H9 (cell line): ENCODE data around the gene ZFR2. TPM values are rescaled to one million over a fixed set of nuclear protein-coding genes. Genes with fewer than 3 reads are reported as not detected.

Experiments
- DNase-seq: peaks from one replicate; pipeline ENCODE4 v3.0.0-alpha.2; 2017
- H2AFZ ChIP-seq: one replicate; pipeline ENCODE4 v1.6.1; 2013; ENCODE audit warnings: mild to moderate bottlenecking, low read length, control low read depth, moderate library complexity
- H2AK5ac ChIP-seq: 2 replicates; pipeline ENCODE4 v1.6.1; 2013; ENCODE audit warnings: low read length, control low read depth, mixed read lengths; ENCODE audit not compliant: insufficient read length
- H2BK120ac ChIP-seq: one replicate; pipeline ENCODE4 v1.6.1; 2013; ENCODE audit warnings: low read depth, mild to moderate bottlenecking, low read length, control low read depth, inconsistent platforms; ENCODE audit not compliant: poor library complexity, severe bottlenecking
- H2BK12ac ChIP-seq: 2 replicates; pipeline ENCODE4 v1.6.1; 2013; ENCODE audit warnings: low read length, control low read depth, mixed read lengths, low read depth; ENCODE audit not compliant: insufficient read length
- H2BK15ac ChIP-seq: 2 replicates; pipeline ENCODE4 v1.6.1; 2013; ENCODE audit warnings: low read depth, low read length, control low read depth
- H2BK20ac ChIP-seq: one replicate; pipeline ENCODE4 v1.6.1; 2013; ENCODE audit warnings: low read depth, mild to moderate bottlenecking, low read length, control low read depth, inconsistent platforms; ENCODE audit not compliant: poor library complexity, severe bottlenecking
- H2BK5ac ChIP-seq: 2 replicates; pipeline ENCODE4 v1.6.1; 2013; ENCODE audit warnings: low read length, control low read depth, mixed read lengths; ENCODE audit not compliant: insufficient read length
- H3K14ac ChIP-seq: 2 replicates; pipeline ENCODE4 v1.6.1; 2013; ENCODE audit warnings: low read length, control low read depth; ENCODE audit not compliant: insufficient read depth
- H3K18ac ChIP-seq: 2 replicates; pipeline ENCODE4 v1.6.1; 2013; ENCODE audit warnings: low read depth, mild to moderate bottlenecking, mixed read lengths, low read length, control low read depth; ENCODE audit not compliant: insufficient read length
- H3K23ac ChIP-seq: 2 replicates; pipeline ENCODE4 v1.6.1; 2013; ENCODE audit warnings: low read length, control low read depth, mixed read lengths, low read depth; ENCODE audit not compliant: insufficient read length
- H3K23me2 ChIP-seq: 2 replicates; pipeline ENCODE4 v1.6.1; 2013; ENCODE audit warnings: low read depth, mild to moderate bottlenecking, mixed read lengths, low read length, control low read depth; ENCODE audit not compliant: insufficient read length, poor library complexity, severe bottlenecking
- H3K27ac ChIP-seq: 2 replicates; pipeline ENCODE4 v1.5.1; 2013; ENCODE audit warnings: low read length, control low read depth, mixed read lengths, low read depth; ENCODE audit not compliant: insufficient read length
- H3K27me3 ChIP-seq: 2 replicates; pipeline ENCODE4 v1.6.1; 2013; ENCODE audit warnings: low read length, control low read depth, inconsistent platforms; ENCODE audit not compliant: insufficient read depth
- H3K4ac ChIP-seq: 2 replicates; pipeline ENCODE4 v1.6.1; 2013; ENCODE audit warnings: low read depth, mild to moderate bottlenecking, control low read depth, inconsistent platforms, low read length, moderate library complexity
- H3K4me1 ChIP-seq: 2 replicates; pipeline ENCODE4 v1.6.1; 2013; ENCODE audit warnings: low read length, control low read depth, inconsistent platforms; ENCODE audit not compliant: insufficient read depth
- H3K4me2 ChIP-seq: 2 replicates; pipeline ENCODE4 v1.6.1; 2013; ENCODE audit warnings: low read length, control low read depth, mixed read lengths; ENCODE audit not compliant: insufficient read length, insufficient read depth
- H3K56ac ChIP-seq: 2 replicates; pipeline ENCODE4 v1.6.1; 2013; ENCODE audit warnings: low read depth, mild to moderate bottlenecking, mixed read lengths, low read length, control low read depth; ENCODE audit not compliant: insufficient read length
- H3K79me1 ChIP-seq: 2 replicates; pipeline ENCODE4 v1.6.1; 2013; ENCODE audit warnings: low read depth, mild to moderate bottlenecking, moderate library complexity, low read length, control low read depth, inconsistent platforms; ENCODE audit not compliant: insufficient read depth, poor library complexity, severe bottlenecking
- H3K79me2 ChIP-seq: 2 replicates; pipeline ENCODE4 v1.6.1; 2013; ENCODE audit warnings: low read length, control low read depth, inconsistent platforms; ENCODE audit not compliant: insufficient read depth
- H3K9ac ChIP-seq: 2 replicates; pipeline ENCODE4 v1.6.1; 2013; ENCODE audit warnings: low read length, control low read depth, mixed read lengths; ENCODE audit not compliant: insufficient read length; ENCODE audit errors: extremely low read depth
- H3K9me3 ChIP-seq: one replicate; pipeline ENCODE4 v1.6.1; 2013; ENCODE audit warnings: low read depth, low read length, inconsistent platforms; ENCODE audit not compliant: control insufficient read depth
- H3T11ph ChIP-seq: one replicate; pipeline ENCODE4 v1.6.1; 2013; ENCODE audit warnings: mild to moderate bottlenecking, low read length, control low read depth, inconsistent platforms
- H4K20me1 ChIP-seq: one replicate; pipeline ENCODE4 v1.6.1; 2013; ENCODE audit not compliant: control insufficient read depth, insufficient read length, insufficient read depth
- H4K5ac ChIP-seq: 2 replicates; pipeline ENCODE4 v1.6.1; 2013; ENCODE audit warnings: low read depth, mild to moderate bottlenecking, mixed read lengths, low read length, control low read depth; ENCODE audit not compliant: insufficient read length
- H4K8ac ChIP-seq: replicated peaks from 2 replicates; pipeline ENCODE4 v1.6.1; 2013; ENCODE audit warnings: low read length, control low read depth, mixed read lengths, low read depth; ENCODE audit not compliant: insufficient read length
- H4K91ac ChIP-seq: 2 replicates; pipeline ENCODE4 v1.6.1; 2013; ENCODE audit warnings: low read depth, mild to moderate bottlenecking, moderate library complexity, mixed read lengths, low read length, control low read depth; ENCODE audit not compliant: insufficient read length
- H3K27ac Mint-ChIP-seq, 3 experiments: 2 replicates in 2 of 3; 3 replicates in 1 of 3; pipeline ENCODE4 v1.8.0; 2020 to 2021; ENCODE audit warnings: mixed read lengths in 3 of 3, mild to moderate bottlenecking in 1 of 3, moderate library complexity in 1 of 3
- H3K27me3 Mint-ChIP-seq: 2 replicates; pipeline ENCODE4 v1.8.0; 2021; ENCODE audit warnings: low read depth, mild to moderate bottlenecking, moderate library complexity, mixed read lengths
- H3K36me3 Mint-ChIP-seq, 3 experiments: 2 replicates in 2 of 3; 3 replicates in 1 of 3; pipeline ENCODE4 v1.8.0; 2020 to 2021; ENCODE audit warnings: low read depth in 3 of 3, mixed read lengths in 3 of 3; ENCODE audit not compliant: insufficient read depth in 1 of 3
- H3K4me1 Mint-ChIP-seq, 2 experiments: 2 replicates each; pipeline ENCODE4 v1.8.0; 2020; ENCODE audit warnings: mixed read lengths in 2 of 2
- H3K4me3 Mint-ChIP-seq, 2 experiments: 2 replicates in 1 of 2; 3 replicates in 1 of 2; pipeline ENCODE4 v1.8.0; 2020 to 2021; ENCODE audit warnings: mild to moderate bottlenecking in 2 of 2, mixed read lengths in 2 of 2, moderate library complexity in 1 of 2
- H3K9me3 Mint-ChIP-seq, 2 experiments: 2 replicates in 1 of 2; 3 replicates in 1 of 2; pipeline ENCODE4 v1.8.0; 2020; ENCODE audit warnings: mild to moderate bottlenecking in 2 of 2, mixed read lengths in 2 of 2, moderate library complexity in 1 of 2
- CTCF ChIP-seq: fragments of 200-600 bp; sonication (generic); conservative IDR thresholded peaks from 3 replicates; pipeline ENCODE4 v1.8.0; 2021; ENCODE audit warnings: antibody characterized with exemption, mild to moderate bottlenecking
- WGBS: extraction: QIAGEN DNeasy Blood & Tissue Kit; methylation state at CpG from one replicate; pipeline ENCODE4 v1.1.7; 2013; ENCODE audit warnings: missing lambda C conversion rate, low lambda C conversion rate, mixed read lengths; ENCODE audit not compliant: insufficient read length; ENCODE audit errors: extremely low coverage; 5-methylcytosine and 5-hydroxymethylcytosine counted together
- total RNA-seq: library from RNA; stranded (reverse); gene quantifications from 2 replicates; pipeline ENCODE4 v1.2.1, GENCODE V29; 2021

ZFR2 gene
- total RNA-seq, 1 experiment from 2014 or later = 18.3 TPM

GRCh38 chr19:3782903-3783302, 85.9 kb downstream of the ZFR2 start:
- H3K23me2 ChIP-seq = no peaks in the 10 kb centered on the region
- peaks cover 51% of the 10 kb centered on the region for H3K27me3 Mint-ChIP-seq

More at GRCh38 chr19:3782903-3783302, 85.9 kb downstream of the ZFR2 start:
- H3K4me3 Mint-ChIP-seq = no peak overlapping the region
- WGBS = no CpG with 5 or more reads among the region's 13 CpGs
- Histone ChIP-seq H4K5ac (no peak overlapping the region), H4K20me1 (no peaks in the 10 kb centered on the region), H3K4ac (no peak overlapping the region), H3K79me2 (no peaks in the 10 kb centered on the region), H3K9me3 (peaks cover 19% of the 10 kb centered on the region), H4K8ac (no peak overlapping the region), H2BK20ac (no peak overlapping the region), H3K56ac (no peak overlapping the region), H2AFZ (no peak overlapping the region), H4K91ac (no peak overlapping the region), H3K27ac (no peak overlapping the region), H2AK5ac (no peak overlapping the region), H3K27me3 (peaks cover 2% of the 10 kb centered on the region; the same call in 1 of the 2 replicates), H3K18ac (no peak overlapping the region), H2BK15ac (no peak overlapping the region), H2BK12ac (no peak overlapping the region), H3K79me1 (no peaks in the 10 kb centered on the region), H2BK120ac (no peak overlapping the region), H3K23ac (no peak overlapping the region), H3K4me2 (no peak overlapping the region), H3K4me1 (no peaks in the 10 kb centered on the region), H3T11ph (no peak overlapping the region), H2BK5ac (no peak overlapping the region), H3K9ac (no peak overlapping the region), H3K14ac (no peak overlapping the region)
- H3K27ac Mint-ChIP-seq = no peak overlapping the region
- peaks cover 21 to 24% (median 21%) of the 10 kb centered on the region in 3 experiments for H3K36me3 Mint-ChIP-seq
- peaks cover 2 to 5% of the 10 kb centered on the region in 2 experiments; a peak in 2 of 4 replicates for H3K4me1 Mint-ChIP-seq
- peak; percentile 19 for DNase-seq
- no peak for TF ChIP-seq CTCF
- H3K9me3 Mint-ChIP-seq = peaks cover 21 to 23% of the 10 kb centered on the region in 2 experiments
